HCT116 (cell line): ENCODE measurements around the gene SLC10A2. TPM values are rescaled to one million over a fixed set of nuclear protein-coding genes. Genes with fewer than 3 reads are reported as not detected.

Source experiments
- ATAC-seq: fragments of 200-7000 bp; cut with Tn5 transposase; 2 replicates; pipeline ENCODE4 v1.9.1; 2020; ENCODE audit warnings: mild to moderate bottlenecking, moderate library complexity
- BruUV-seq: library from RNA; stranded (reverse); fragments of 400-500 nt; replicated peaks from 2 replicates; lab custom pipeline; 2021; lab: Mats Ljungman, UMichigan
- CTCF ChIA-PET: fragments of 300-600 bp; sonication (Branson Sonifier 250); formaldehyde crosslinking; loops from one replicate; lab custom pipeline; 2021; ENCODE audit warnings: antibody characterized with exemption; lab: Charles Lee
- POLR2A ChIA-PET: fragments of 300-600, 350-600 bp; sonication (Branson Sonifier 250); formaldehyde crosslinking; loops from one replicate; lab custom pipeline; 2021; ENCODE audit warnings: antibody characterized with exemption; lab: Charles Lee
- RAD21 ChIA-PET, 2 experiments: fragments of 300-600 bp; sonication (Branson Sonifier 250); formaldehyde crosslinking; loops; one replicate each; lab custom pipeline; 2023; ENCODE audit warnings: low total read pairs in 2 of 2; ENCODE audit not compliant: uncharacterized antibody in 2 of 2, unreplicated experiment in 2 of 2, low non-redundant PET in 1 of 2; lab: Charles Lee
- DNase-seq: peaks from one replicate; pipeline ENCODE4 v3.0.0-alpha.2; 2010; ENCODE audit warnings: low read depth, low spot score
- H2AFZ ChIP-seq: fragments of 200-600 bp; shearing (Covaris generic), sonication (generic); 2 replicates; pipeline ENCODE4 v1.6.1; 2017; ENCODE audit warnings: low read depth, mixed run types, mixed read lengths, antibody characterized with exemption, low read length; ENCODE audit not compliant: poor library complexity, severe bottlenecking
- H3K27ac ChIP-seq: 2 replicates; pipeline ENCODE4 v1.5.1; 2012; ENCODE audit warnings: low read depth, low read length
- H3K27me3 ChIP-seq: fragments of 200-600 bp; sonication (generic); 2 replicates; pipeline ENCODE4 v1.6.1; 2016; ENCODE audit warnings: mixed run types, low read length, mixed read lengths; ENCODE audit not compliant: insufficient read depth
- H3K36me3 ChIP-seq, 2 experiments: fragments of 200-500 bp in 1 of 2; fragments of 200-600 bp in 1 of 2; sonication (Bioruptor generic) in 1 of 2; sonication (generic) in 1 of 2; 2 replicates each; pipeline versions ENCODE4 v1.5.1 to v1.6.1; 2014 to 2016; ENCODE audit warnings: low read length in 2 of 2, inconsistent platforms in 1 of 2, mixed read lengths in 1 of 2, mixed run types in 1 of 2; ENCODE audit not compliant: insufficient read depth in 2 of 2, control insufficient read depth in 1 of 2
- H3K4me1 ChIP-seq, 2 experiments: fragments of 200-600 bp in 1 of 2; sonication (generic) in 1 of 2; 2 replicates each; pipeline versions ENCODE4 v1.5.1 to v1.6.1; 2012 to 2017; ENCODE audit warnings: low read length in 2 of 2, inconsistent platforms in 1 of 2, mild to moderate bottlenecking in 1 of 2, mixed read lengths in 1 of 2, mixed run types in 1 of 2, moderate library complexity in 1 of 2; ENCODE audit not compliant: insufficient read depth in 2 of 2, control insufficient read depth in 1 of 2
- H3K4me2 ChIP-seq: fragments of 200-600 bp; sonication (generic); 2 replicates; pipeline ENCODE4 v1.6.1; 2017; ENCODE audit warnings: mixed run types, low read length, mixed read lengths
- H3K4me3 ChIP-seq, 2 experiments: fragments of 200-600 bp in 1 of 2; sonication (generic) in 1 of 2; replicated peaks in 1 of 2; 2 replicates each; pipeline ENCODE4 v1.5.1; 2011 to 2016; ENCODE audit warnings: low read length in 2 of 2, control low read depth in 1 of 2, low read depth in 1 of 2, mild to moderate bottlenecking in 1 of 2, mixed read lengths in 1 of 2, mixed run types in 1 of 2
- H3K79me2 ChIP-seq: fragments of 200-600 bp; sonication (generic); 2 replicates; pipeline ENCODE4 v1.6.1; 2017; ENCODE audit warnings: mild to moderate bottlenecking, mixed run types, low read length, moderate library complexity, mixed read lengths; ENCODE audit not compliant: insufficient read depth
- H3K9ac ChIP-seq: fragments of 200-600 bp; sonication (generic); 2 replicates; pipeline ENCODE4 v1.6.1; 2016; ENCODE audit warnings: low read length, mixed read lengths
- H3K9me2 ChIP-seq: fragments of 200-600 bp; sonication (generic), shearing (Covaris generic); 2 replicates; pipeline ENCODE4 v1.6.1; 2017; ENCODE audit warnings: mixed run types, mild to moderate bottlenecking, moderate library complexity; ENCODE audit not compliant: insufficient read depth
- H3K9me3 ChIP-seq, 2 experiments: fragments of 200-500 bp in 1 of 2; fragments of 200-600 bp in 1 of 2; sonication (Bioruptor generic) in 1 of 2; sonication (generic) in 1 of 2; 2 replicates each; pipeline ENCODE4 v1.6.1; 2014 to 2017; ENCODE audit warnings: low read length in 2 of 2, mixed read lengths in 2 of 2, inconsistent platforms in 1 of 2, low read depth in 1 of 2, mild to moderate bottlenecking in 1 of 2, mixed run types in 1 of 2, moderate library complexity in 1 of 2; ENCODE audit not compliant: control insufficient read depth in 1 of 2, insufficient read depth in 1 of 2
- H4K20me1 ChIP-seq: fragments of 200-600 bp; sonication (generic), shearing (Covaris generic); 2 replicates; pipeline ENCODE4 v1.6.1; 2017; ENCODE audit warnings: mixed run types, mild to moderate bottlenecking, moderate library complexity; ENCODE audit not compliant: insufficient read depth
- CBX3 ChIP-seq: IDR thresholded peaks from 2 replicates; pipeline ENCODE4 v1.6.1; 2012; ENCODE audit warnings: low read depth
- CEBPB ChIP-seq: IDR thresholded peaks from 2 replicates; pipeline ENCODE4 v1.6.1; 2012; ENCODE audit warnings: low read depth
- ELF1 ChIP-seq: IDR thresholded peaks from 2 replicates; pipeline ENCODE4 v1.6.1; 2012; ENCODE audit warnings: low read depth, borderline replicate concordance
- EZH2 ChIP-seq: fragments of 200-600 bp; sonication (generic); IDR thresholded peaks from 2 replicates; pipeline ENCODE4 v1.6.1; 2017; ENCODE audit warnings: antibody characterized with exemption, mixed run types
- EZH2phosphoT487 ChIP-seq: fragments of 200-600 bp; IDR thresholded peaks from 2 replicates; pipeline ENCODE4 v1.6.1; 2018; ENCODE audit warnings: antibody characterized with exemption, borderline replicate concordance
- FOSL1 ChIP-seq: IDR thresholded peaks from 2 replicates; pipeline ENCODE4 v1.6.1; 2012; ENCODE audit warnings: low read depth
- JUND ChIP-seq: IDR thresholded peaks from 2 replicates; pipeline ENCODE4 v1.6.1; 2012
- POLR2AphosphoS5 ChIP-seq: IDR thresholded peaks from 2 replicates; pipeline ENCODE4 v1.6.1; 2011; ENCODE audit warnings: mild to moderate bottlenecking, low read depth, low read length, moderate library complexity
- RAD21 ChIP-seq: IDR thresholded peaks from 2 replicates; pipeline ENCODE4 v1.6.1; 2012; ENCODE audit warnings: low read depth, mild to moderate bottlenecking
- SIN3A ChIP-seq: IDR thresholded peaks from 2 replicates; pipeline ENCODE4 v1.6.1; 2012; ENCODE audit warnings: low read depth
- SRF ChIP-seq: IDR thresholded peaks from 2 replicates; pipeline ENCODE4 v1.6.1; 2012; ENCODE audit warnings: low read depth
- TCF7L2 ChIP-seq: IDR thresholded peaks from 2 replicates; pipeline ENCODE4 v1.7.0; 2011; ENCODE audit warnings: borderline replicate concordance, inconsistent platforms; ENCODE audit not compliant: insufficient read depth, insufficient read length; ENCODE audit errors: extremely low read depth
- YY1 ChIP-seq: IDR thresholded peaks from 2 replicates; pipeline ENCODE4 v1.6.1; 2011; ENCODE audit warnings: low read length, low read depth, moderate library complexity, mild to moderate bottlenecking; ENCODE audit not compliant: insufficient replicate concordance; ENCODE audit errors: extremely low read depth
- ZFX ChIP-seq: fragments of 450-650 bp; IDR thresholded peaks from 2 replicates; pipeline ENCODE4 v1.6.1; 2017
- ZNF274 ChIP-seq: fragments of 200-500 bp; sonication (Bioruptor generic); IDR thresholded peaks from 2 replicates; pipeline ENCODE4 v1.6.1; 2014; ENCODE audit warnings: mild to moderate bottlenecking, low read depth, low read length, inconsistent platforms
- intact Hi-C: fragments of 100-400 bp; cut with micrococcal nuclease; formaldehyde crosslinking; loops from 2 replicates; pipeline ENCODE4 v1.10.0; 2022
- total RNA-seq: library from RNA; stranded (reverse); gene quantifications from one replicate; pipeline ENCODE4 v1.2.1, GENCODE V29; 2021; ENCODE audit not compliant: unreplicated experiment
- TF ChIP-seq, protein P1 (sequence below): IDR thresholded peaks from 2 replicates; pipeline ENCODE4 v1.6.1; 2012
- TF ChIP-seq, protein P2 (sequence below): IDR thresholded peaks from 2 replicates; pipeline ENCODE4 v1.6.1; 2011; ENCODE audit warnings: mild to moderate bottlenecking, low read length, moderate library complexity; ENCODE audit not compliant: insufficient replicate concordance; ENCODE audit errors: extremely low read depth
- TF ChIP-seq, protein P3 (sequence below): IDR thresholded peaks from 2 replicates; pipeline ENCODE4 v1.6.1; 2012
- TF ChIP-seq, protein P4 (sequence below): IDR thresholded peaks from 2 replicates; pipeline ENCODE4 v1.6.1; 2012; ENCODE audit warnings: low read depth

The SLC10A2 gene
- total RNA-seq, 1 experiment from 2014 or later: not detected

DNA sequence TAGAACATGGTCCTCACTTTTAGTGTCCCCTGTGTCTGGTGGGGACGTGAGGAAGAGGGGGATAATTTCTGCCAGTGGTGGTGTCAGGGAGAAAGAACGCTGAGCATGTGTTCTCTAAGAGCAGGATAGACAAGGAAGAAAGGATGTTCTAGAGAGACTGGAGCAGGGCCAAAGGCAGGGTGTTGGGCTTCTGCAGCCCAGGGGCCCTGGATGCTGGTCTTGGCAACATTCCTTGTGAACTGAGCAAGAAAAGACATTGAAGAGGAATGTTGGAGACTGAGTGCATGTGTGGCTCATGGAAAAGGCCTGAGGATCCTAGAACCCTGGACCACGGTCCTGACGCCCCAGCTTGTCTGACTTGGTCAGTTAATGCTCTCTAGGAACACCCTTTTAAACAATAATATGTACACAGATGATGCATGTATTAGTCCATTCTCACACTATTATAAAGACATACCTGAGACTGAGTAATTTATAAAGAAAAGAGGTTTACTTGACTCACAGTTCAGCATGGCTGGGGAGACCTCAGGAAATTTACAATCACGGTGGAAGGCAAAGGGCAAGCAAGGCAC lies 33.6 kb upstream of the SLC10A2 start:
- BruUV-seq: no TSS peak
- Histone ChIP-seq H3K27me3 (no peaks in the 10 kb centered on the region), H3K79me2 (no peaks in the 10 kb centered on the region), H2AFZ (no peak overlapping the region), H3K4me2 (no peak overlapping the region), H3K36me3 (no peaks in the 10 kb centered on the region), H3K9me2 (no peaks in the 10 kb centered on the region), H4K20me1 (no peaks in the 10 kb centered on the region), H3K4me1 (no peaks in the 10 kb centered on the region), H3K9ac (no peak overlapping the region), H3K27ac (no peak overlapping the region), H3K4me3 (no peak overlapping the region), H3K9me3 (no peaks in the 10 kb centered on the region)
- POLR2A ChIA-PET: no interaction called here
- ATAC-seq (no peak), DNase-seq (no peak)
- intact Hi-C loops: no loop called here
- RAD21 ChIA-PET: no interaction called here
- TF ChIP-seq SRF (no peak), ZNF274 (no peak), EZH2phosphoT487 (no peak), ZFX (no peak), ELF1 (no peak), YY1 (no peak), FOSL1 (no peak), SIN3A (no peak), RAD21 (no peak), JUND (no peak), CEBPB (no peak), EZH2 (no peak), TCF7L2 (no peak), CBX3 (no peak), POLR2AphosphoS5 (no peak)
- TF ChIP-seq, protein P1, sequence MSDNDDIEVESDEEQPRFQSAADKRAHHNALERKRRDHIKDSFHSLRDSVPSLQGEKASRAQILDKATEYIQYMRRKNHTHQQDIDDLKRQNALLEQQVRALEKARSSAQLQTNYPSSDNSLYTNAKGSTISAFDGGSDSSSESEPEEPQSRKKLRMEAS: no peak
- TF ChIP-seq, protein P2, sequence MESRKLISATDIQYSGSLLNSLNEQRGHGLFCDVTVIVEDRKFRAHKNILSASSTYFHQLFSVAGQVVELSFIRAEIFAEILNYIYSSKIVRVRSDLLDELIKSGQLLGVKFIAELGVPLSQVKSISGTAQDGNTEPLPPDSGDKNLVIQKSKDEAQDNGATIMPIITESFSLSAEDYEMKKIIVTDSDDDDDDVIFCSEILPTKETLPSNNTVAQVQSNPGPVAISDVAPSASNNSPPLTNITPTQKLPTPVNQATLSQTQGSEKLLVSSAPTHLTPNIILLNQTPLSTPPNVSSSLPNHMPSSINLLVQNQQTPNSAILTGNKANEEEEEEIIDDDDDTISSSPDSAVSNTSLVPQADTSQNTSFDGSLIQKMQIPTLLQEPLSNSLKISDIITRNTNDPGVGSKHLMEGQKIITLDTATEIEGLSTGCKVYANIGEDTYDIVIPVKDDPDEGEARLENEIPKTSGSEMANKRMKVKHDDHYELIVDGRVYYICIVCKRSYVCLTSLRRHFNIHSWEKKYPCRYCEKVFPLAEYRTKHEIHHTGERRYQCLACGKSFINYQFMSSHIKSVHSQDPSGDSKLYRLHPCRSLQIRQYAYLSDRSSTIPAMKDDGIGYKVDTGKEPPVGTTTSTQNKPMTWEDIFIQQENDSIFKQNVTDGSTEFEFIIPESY: no peak
- TF ChIP-seq, protein P3, sequence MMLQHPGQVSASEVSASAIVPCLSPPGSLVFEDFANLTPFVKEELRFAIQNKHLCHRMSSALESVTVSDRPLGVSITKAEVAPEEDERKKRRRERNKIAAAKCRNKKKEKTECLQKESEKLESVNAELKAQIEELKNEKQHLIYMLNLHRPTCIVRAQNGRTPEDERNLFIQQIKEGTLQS: no peak
- TF ChIP-seq, protein P4, sequence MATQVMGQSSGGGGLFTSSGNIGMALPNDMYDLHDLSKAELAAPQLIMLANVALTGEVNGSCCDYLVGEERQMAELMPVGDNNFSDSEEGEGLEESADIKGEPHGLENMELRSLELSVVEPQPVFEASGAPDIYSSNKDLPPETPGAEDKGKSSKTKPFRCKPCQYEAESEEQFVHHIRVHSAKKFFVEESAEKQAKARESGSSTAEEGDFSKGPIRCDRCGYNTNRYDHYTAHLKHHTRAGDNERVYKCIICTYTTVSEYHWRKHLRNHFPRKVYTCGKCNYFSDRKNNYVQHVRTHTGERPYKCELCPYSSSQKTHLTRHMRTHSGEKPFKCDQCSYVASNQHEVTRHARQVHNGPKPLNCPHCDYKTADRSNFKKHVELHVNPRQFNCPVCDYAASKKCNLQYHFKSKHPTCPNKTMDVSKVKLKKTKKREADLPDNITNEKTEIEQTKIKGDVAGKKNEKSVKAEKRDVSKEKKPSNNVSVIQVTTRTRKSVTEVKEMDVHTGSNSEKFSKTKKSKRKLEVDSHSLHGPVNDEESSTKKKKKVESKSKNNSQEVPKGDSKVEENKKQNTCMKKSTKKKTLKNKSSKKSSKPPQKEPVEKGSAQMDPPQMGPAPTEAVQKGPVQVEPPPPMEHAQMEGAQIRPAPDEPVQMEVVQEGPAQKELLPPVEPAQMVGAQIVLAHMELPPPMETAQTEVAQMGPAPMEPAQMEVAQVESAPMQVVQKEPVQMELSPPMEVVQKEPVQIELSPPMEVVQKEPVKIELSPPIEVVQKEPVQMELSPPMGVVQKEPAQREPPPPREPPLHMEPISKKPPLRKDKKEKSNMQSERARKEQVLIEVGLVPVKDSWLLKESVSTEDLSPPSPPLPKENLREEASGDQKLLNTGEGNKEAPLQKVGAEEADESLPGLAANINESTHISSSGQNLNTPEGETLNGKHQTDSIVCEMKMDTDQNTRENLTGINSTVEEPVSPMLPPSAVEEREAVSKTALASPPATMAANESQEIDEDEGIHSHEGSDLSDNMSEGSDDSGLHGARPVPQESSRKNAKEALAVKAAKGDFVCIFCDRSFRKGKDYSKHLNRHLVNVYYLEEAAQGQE: no peak
- CTCF ChIA-PET: no interaction called here
